HG02943 (cell line): Measurements from ENCODE around the gene CPNE6.

Source experiments
- ATAC-seq: cut with Tn5 transposase; IDR thresholded peaks from one replicate; pipeline ENCODE4 v1.9.1; 2021; ENCODE audit warnings: mild to moderate bottlenecking, low read depth, moderate library complexity; ENCODE audit not compliant: unreplicated experiment

CPNE6 gene

DNA sequence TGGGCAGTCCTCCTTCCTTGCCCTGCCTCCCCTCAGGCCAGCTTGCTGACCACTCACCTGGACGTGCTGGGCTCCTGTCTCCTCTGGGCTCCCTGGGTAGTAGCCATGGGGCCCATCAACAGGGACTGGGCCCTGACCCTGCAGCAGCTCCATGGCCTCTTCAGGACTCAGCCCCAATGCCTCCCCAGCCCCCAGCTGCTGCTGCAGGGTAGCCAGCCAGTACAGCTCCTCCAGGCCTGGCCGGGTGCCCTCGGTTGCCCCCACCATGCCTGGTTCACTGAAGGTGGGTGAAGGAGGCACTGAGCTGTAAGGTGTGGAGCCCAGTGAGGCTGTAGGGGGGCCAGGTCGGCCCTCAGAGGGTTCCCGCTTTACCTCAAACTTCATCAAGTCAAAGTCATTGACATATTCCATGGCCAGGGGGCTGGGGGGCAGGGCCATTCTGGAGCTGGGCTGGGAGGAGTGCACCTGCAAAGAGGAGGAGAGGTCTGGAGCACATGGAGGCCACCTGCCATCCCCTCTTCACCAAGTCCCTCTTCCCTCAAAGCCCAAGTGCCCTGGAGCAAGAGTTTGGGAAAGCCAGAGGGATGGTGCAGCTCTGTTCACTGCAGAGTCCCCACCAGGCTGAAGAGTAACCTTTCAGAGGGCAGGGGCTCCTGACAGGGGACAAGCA, 11.2 kb downstream of the CPNE6 start:
- no peak for ATAC-seq

GRCh38 chr14:24083462-24083861, 12.1 kb downstream of the CPNE6 start:
- no peak for ATAC-seq

DNA sequence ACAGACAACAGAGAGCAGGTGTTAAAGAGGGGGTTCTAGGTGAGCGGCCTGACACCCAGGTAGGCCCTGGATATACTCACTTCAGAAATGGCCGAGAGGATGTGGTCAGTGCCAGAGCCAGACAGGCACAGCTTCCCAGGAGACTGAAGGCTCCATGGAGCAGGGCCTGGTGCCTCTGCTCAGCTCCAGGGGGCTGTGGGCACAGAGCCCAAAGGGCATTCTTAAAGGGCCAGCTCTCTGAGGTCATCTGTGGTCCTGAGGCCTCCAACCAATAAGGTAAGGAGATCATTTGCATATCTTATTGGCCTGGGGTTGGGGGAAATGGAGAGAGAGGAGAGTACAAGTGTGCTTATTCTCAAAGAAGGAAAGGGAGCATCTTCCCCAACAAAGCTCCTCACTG, 13.1 kb downstream of the CPNE6 start:
- ATAC-seq = no peak

GRCh38 chr14:24085215-24085614, 13.9 kb downstream of the CPNE6 start:
- no peak for ATAC-seq

GRCh38 chr14:24086193-24086955, 15.0 kb downstream of the CPNE6 start:
- ATAC-seq = no peak

DNA sequence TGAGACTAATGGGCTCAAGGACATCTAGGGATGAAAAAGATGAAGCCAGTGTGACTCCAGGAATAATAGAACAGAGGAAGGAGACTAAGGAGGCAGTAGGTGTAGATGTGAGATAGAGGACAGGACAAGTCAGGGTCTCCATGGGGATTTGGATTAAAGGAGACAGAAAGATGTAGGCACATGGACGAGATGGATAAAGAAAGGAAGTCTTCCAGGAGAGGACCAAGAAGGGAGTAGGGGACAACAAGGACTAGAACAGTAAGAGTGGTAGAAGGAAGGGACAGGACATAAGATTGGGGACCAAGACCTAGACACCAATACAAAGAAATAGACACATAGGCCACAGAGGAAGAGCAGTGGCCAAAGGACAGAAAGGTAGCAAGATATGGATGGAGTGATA, 15.6 kb downstream of the CPNE6 start:
- no peak for ATAC-seq

GRCh38 chr14:24088095-24088494, 16.7 kb downstream of the CPNE6 start:
- ATAC-seq = no peak

DNA sequence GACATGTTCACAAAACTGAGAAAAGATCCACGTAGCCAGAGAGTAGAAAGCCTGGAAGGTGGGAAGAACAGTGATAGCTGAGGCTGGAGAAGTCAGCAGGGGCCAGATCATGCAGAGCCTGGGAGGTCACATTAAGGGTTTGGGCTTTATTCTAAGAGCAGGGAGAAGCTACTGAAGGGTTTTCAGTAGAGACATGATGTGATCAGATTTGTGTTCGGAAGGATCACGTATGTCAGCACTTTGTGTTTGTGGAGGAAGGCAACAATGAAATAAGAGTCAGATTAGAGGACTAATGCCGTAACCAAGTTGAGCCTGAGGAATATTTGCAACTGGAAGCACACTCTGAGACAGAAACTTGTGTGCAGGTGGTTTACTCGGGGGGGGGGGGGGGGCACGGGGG, 18.5 kb downstream of the CPNE6 start:
- no peak for ATAC-seq

DNA sequence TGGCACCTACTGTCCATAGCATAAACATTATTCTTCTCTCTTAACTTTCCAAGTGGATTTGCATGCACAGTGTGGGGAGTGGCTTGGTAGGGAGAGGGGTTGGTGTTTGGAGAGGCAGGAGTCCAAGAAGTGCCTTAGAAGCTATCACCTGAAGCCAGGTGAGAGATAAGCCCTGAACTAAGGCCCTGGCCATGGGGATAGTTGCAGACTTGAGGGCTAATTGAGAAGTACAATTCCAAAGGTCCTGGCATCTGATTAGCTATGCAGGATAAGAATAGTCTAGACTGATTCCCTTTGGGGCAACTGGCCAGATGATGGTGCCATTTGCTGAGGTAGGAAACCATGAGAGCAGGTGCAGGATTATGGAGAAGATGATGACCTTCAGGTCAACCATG, 20.7 kb downstream of the CPNE6 start:
- ATAC-seq = no peak

DNA sequence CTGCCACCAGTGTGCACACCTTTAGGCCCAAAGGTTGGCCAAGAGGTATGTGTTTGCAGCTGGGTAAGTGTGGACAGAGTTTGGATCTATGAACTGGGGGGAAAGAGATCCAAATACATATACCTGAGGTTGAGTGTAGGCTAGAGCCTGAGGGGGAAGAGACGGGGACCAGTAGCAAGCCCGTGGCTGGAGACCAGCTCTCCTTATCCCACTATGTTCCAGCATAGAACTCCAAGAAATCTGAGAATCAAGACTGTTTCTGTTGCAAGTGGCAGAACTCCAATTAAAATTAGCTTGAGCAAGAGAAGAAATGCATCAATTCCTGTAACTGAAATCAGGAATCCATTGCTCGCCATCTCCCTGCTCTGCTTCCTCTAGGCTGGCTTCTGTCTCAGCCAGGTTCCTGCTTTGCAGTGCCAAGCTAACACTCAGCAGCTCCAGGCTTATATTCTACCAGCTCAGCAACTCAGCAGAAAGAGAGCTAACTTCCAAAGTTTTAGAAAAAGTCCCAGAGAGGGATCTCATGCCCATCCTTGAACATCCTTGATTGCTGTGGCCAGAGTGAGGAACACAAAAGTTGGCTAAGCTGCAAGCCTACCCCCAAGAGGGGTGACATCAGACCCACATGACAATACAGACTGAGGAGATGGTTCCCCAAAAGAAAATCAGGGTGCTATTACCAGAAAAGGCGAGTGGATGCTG, 21.3 kb downstream of the CPNE6 start:
- ATAC-seq = no peak

DNA sequence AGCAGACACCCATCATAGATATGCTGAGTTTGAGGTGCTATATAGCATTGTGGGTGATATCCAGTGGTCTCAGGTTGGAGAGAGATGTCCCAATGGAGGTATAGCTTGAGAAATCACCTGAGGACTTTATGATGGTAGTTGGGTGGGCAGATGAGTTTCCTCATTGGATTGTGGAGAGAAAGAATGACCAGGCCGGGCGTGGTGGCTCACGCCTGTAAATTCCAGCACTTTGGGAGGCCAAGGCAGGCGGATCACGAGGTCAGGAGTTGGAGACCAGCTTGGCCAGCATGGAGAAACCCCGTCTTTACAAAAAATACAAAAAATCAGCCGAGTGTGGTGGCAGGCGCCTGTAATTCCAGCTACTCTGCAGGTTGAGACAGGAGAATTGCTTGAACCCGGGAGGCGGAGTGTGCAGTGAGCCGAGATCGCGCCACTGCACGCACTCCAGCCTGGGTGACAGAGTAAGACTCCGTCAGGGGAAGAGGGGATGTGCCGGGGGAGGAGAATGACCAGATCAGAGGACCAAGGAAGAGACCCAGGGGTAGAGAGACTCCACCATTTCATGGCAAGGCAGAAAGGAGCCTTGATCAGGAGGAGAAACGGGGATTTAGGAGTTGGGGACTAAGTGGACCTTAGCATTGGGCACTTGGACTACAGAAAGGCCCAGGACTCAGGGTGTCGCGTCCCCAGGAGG, 22.0 kb downstream of the CPNE6 start:
- no peak for ATAC-seq

DNA sequence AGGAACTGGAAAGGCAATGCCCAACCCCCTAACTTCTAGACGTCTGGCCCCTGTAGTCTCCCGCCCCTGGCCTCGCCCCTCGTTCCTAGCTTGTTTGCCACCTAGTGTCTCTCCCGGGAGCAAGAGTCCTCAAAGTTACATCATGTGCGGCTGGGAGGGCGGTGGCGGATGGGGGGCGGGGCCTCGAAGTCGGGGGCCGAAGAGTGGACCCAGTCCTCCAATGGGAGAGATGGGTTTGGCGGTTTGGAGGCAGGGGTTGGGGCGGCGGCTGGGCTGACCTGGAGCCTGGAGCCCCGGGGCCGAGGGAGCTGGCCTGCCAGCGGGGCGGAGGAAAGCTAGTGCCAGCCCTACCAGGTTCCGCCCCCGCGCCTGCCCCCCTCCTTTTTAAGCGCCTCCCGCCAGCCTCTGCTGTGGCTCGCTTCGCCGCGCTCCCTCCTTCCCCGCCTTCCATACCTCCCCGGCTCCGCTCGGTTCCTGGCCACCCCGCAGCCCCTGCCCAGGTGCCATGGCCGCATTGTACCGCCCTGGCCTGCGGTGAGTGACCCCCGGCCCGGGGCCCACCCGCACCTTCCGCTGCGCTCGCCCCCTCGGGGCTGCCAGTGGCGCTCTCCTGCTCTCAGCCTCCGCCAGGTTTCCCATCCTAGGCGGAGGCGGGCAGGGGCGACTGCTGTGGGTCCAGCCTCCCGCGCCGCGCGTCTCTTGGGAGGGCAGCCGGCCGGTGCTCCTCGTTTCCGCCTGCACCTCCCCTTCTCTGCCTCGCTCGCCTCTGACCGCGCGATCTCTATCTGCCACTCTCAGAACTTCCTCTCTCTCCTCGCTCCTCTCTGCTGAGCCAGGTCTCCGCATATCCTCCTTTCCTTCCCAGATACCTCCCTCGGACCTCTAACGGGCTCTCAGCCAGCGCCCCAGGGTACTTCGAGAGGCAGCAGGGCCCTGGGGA, 22.8 kb downstream of the CPNE6 start, which contains the start of gene PCK2:
Gene PCK2 (plus strand): TSS at position 411 of the 940 bp plus-strand sequence. CDS start 95 bp downstream, at position 506.
- peak; percentile 48 for ATAC-seq

DNA sequence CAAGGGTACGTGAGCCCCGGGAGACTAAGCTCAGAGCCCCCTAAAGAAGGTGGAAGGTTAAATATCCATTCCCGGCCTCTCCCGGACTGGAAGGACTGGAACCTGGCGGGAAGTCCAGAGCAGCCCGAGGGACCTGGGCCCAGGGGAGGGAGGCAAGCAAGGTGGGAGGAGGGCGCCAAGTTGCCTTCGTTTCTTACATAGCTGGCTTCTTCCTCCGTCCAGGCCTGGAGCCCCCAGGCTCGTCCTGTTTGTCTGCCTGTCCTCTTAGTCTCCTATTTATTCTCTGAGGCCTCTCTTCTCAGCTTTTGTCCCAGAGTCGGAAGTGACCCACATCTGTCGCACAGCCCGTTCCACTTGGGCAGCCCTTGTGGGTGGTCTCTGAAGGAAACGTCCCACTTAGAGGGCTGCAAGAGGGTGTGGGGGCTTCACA, 23.5 kb downstream of the CPNE6 start:
- ATAC-seq = no peak

- peak; percentile 67 for ATAC-seq
Observed at GRCh38 chr14:24095271-24096068, 24.1 kb downstream of the CPNE6 start.

DNA sequence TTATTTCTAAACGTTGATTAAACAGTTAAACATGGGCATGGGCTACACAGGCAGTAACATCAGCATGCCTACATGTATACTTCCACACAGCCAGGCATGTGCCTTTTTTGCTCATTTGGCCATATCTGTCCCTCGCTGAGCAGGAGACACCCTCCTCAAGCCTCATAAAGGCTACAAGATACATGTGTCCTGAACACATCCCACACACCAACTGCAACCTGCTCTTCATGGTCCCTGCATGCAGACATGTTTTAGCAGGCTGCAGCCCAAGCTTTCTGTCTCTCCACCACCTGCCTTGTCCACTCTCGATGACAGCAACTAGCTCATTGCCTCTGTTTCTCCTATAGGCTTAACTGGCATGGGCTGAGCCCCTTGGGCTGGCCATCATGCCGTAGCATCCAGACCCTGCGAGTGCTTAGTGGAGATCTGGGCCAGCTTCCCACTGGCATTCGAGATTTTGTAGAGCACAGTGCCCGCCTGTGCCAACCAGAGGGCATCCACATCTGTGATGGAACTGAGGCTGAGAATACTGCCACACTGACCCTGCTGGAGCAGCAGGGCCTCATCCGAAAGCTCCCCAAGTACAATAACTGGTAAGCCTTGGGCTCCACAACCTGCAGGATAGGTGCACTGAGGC, 25.3 kb downstream of the CPNE6 start:
- no peak for ATAC-seq

DNA sequence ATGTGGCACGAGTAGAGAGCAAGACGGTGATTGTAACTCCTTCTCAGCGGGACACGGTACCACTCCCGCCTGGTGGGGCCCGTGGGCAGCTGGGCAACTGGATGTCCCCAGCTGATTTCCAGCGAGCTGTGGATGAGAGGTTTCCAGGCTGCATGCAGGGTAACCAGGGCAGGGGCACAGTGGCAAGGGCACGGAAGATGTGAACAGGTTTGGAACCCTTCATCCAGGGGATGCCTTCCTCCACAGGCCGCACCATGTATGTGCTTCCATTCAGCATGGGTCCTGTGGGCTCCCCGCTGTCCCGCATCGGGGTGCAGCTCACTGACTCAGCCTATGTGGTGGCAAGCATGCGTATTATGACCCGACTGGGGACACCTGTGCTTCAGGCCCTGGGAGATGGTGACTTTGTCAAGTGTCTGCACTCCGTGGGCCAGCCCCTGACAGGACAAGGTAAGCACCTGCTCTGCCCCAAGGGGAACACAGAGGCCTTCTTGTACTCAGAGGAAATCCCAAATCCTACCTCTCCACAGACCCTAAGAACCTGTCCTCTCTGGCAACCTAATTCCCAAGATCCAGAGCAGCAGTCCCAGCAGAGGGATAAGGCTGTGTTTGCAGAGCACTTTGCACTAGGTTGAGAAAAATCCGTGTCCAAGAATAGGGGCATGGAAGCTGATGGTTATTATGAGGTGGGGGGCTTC, 27.0 kb downstream of the CPNE6 start:
- ATAC-seq = no peak

GRCh38 chr14:24098927-24099813, 27.8 kb downstream of the CPNE6 start:
- no peak for ATAC-seq
